Adrenal gland (tissue), 12 donors: ENCODE measurements around the gene BMAL1. TPM values are rescaled to one million over a fixed set of nuclear protein-coding genes. Genes with fewer than 3 reads are reported as not detected.

ENCODE experiments used
- DNase-seq, 7 donors: peaks; one replicate each; pipeline ENCODE4 v3.0.0-alpha.2; 2019 to 2020
- H3K27ac ChIP-seq, 5 donors: fragments of 200-600 bp; sonication (generic) in 4 of 5; 1 replicate in 3 of 5; 2 replicates in 2 of 5; pipeline versions ENCODE4 v1.5.1 to v1.8.0; 2016 to 2020; ENCODE audit warnings: mild to moderate bottlenecking in 1 of 5
- H3K27me3 ChIP-seq: fragments of 200-600 bp; 2 replicates; pipeline ENCODE4 v1.8.0; 2021
- H3K36me3 ChIP-seq, 2 donors: fragments of 200-600 bp; replicated peaks in 1 of 2; 1 replicate in 1 of 2; 2 replicates in 1 of 2; pipeline versions ENCODE4 v1.5.1 to v1.8.0; 2018 to 2022
- H3K4me1 ChIP-seq, 2 donors: fragments of 200-600 bp; replicated peaks in 1 of 2; 1 replicate in 1 of 2; 2 replicates in 1 of 2; pipeline versions ENCODE4 v1.5.1 to v1.8.0; 2018 to 2021
- H3K4me3 ChIP-seq, 4 donors: fragments of 200-600 bp; sonication (generic) in 3 of 4; one replicate each; pipeline ENCODE4 v1.5.1; 2016 to 2018
- H3K9me3 ChIP-seq, 3 donors: fragments of 200-600 bp; sonication (generic) in 1 of 3; replicated peaks in 1 of 3; 1 replicate in 2 of 3; 2 replicates in 1 of 3; pipeline versions ENCODE4 v1.5.1 to v1.8.0; 2016 to 2021
- CTCF ChIP-seq, 6 experiments: fragments of 450-650 bp in 4 of 6; fragments of 200-600 bp in 2 of 6; sonication (generic) in 1 of 6; IDR thresholded peaks; 1 replicate in 5 of 6; 2 replicates in 1 of 6; pipeline versions ENCODE4 v1.5.1 to v1.8.0; 2016 to 2021; ENCODE audit warnings: antibody characterized with exemption in 6 of 6, mild to moderate bottlenecking in 2 of 6, moderate library complexity in 1 of 6
- POLR2A ChIP-seq, 2 donors: fragments of 450-650 bp; IDR thresholded peaks; one replicate each; pipeline ENCODE4 v1.6.1; 2017; ENCODE audit warnings: antibody characterized with exemption in 2 of 2, mild to moderate bottlenecking in 2 of 2, moderate library complexity in 1 of 2
- WGBS, 4 donors: extraction: QIAGEN DNeasy Blood & Tissue Kit in 2 of 4; methylation state at CpG; one replicate each; pipeline versions ENCODE4 v1.1.5 to v1.1.7; 2013 to 2017; 5-methylcytosine and 5-hydroxymethylcytosine counted together
- intact Hi-C, 2 donors: fragments of 100-400 bp; cut with DNase I; formaldehyde crosslinking; loops; one replicate each; pipeline versions ENCODE4 v1.14.1 to v1.15.0; 2022 to 2023
- polyA plus RNA-seq, 3 donors: library from polyadenylated mRNA; stranded (reverse); fragments of 200-250 nt in 2 of 3; fragments of 350-450 nt in 1 of 3; fragmentation: Illumina TruSeq in 1 of 3; extraction: RNeasy Lipid Tissue Mini Kit (QIAGEN cat#74804) in 1 of 3; gene quantifications; one replicate each; pipeline ENCODE4 v1.2.3, GENCODE V29; 2013 to 2014
- total RNA-seq, 9 donors: library from RNA; depleted of rRNA in 4 of 9; stranded (reverse); fragments of >200 nt in 4 of 9; fragments of 120-200 nt in 1 of 9; fragmentation: NEBNext Ultra II Directional in 1 of 9; extraction: Animal tissue kit (Norgen Biotek cat#: 25700) in 1 of 9; gene quantifications; one replicate each; pipeline versions ENCODE4 v1.1.0 to v1.2.4, GENCODE V29; 2013 to 2023
- donor health status: healthy with polysubstance abuse.
- donor health status: Bipolar disorder and iron deficiency.
- donor health status: DM: yes; HTN: yes; CAD: no.
- donor health status: DM: no; HTN: no; CAD: no.
- donor health status: DM: no; HTN: no; CAD: no.
- donor health status: DM: yes; HTN: yes; CAD: no.

Gene BMAL1
- total and polyA plus RNA-seq, 12 donors = 13.9 to 80.3 (median 34.3) TPM

- TF ChIP-seq POLR2A (IDR thresholded peaks at IDR 0.05) (no peak), CTCF (IDR thresholded peaks at IDR 0.05) (no peak)
- Histone ChIP-seq H3K4me3 (no peak overlapping the region), H3K4me1 (no peaks in the 10 kb centered on the region), H3K27ac (no peak overlapping the region), H3K9me3 (no peaks in the 10 kb centered on the region), H3K36me3 (no peaks in the 10 kb centered on the region), H3K27me3 (peaks cover 4% of the 10 kb centered on the region)
- intact Hi-C loops = no loop called here
- DNase-seq = no peak
- WGBS, 4 donors = 91 to 97% (median 93%) methylated on average over 2 of the region's 2 CpGs
These were observed 28.4 kb upstream of the BMAL1 start for GRCh38 chr11:13249177-13249576.

GRCh38 chr11:13249992-13250391, 27.6 kb upstream of the BMAL1 start:
- no peak overlapping the region for H3K4me3 ChIP-seq
- H3K9me3 ChIP-seq = no peaks in the 10 kb centered on the region
- whole genome bisulfite sequencing, 4 donors = 17 to 55% (median 42%) methylated on average over 2 of the region's 2 CpGs
- H3K27ac ChIP-seq = no peak overlapping the region
- no peaks in the 10 kb centered on the region for H3K4me1 ChIP-seq
- intact Hi-C loops = no loop called here
- no peak for DNase-seq
- H3K36me3 ChIP-seq = no peaks in the 10 kb centered on the region
- TF ChIP-seq POLR2A (IDR thresholded peaks at IDR 0.05) = no peak
- TF ChIP-seq CTCF (IDR thresholded peaks at IDR 0.05) = no peak
- H3K27me3 ChIP-seq = peaks cover 3% of the 10 kb centered on the region

- 83 to 92% (median 87%) methylated on average over 2 of the region's 2 CpGs for WGBS, 4 donors
- TF ChIP-seq POLR2A (IDR thresholded peaks at IDR 0.05) (no peak), CTCF (IDR thresholded peaks at IDR 0.05) (no peak)
- Histone ChIP-seq H3K36me3 (no peaks in the 10 kb centered on the region), H3K4me3 (no peak overlapping the region), H3K27me3 (no peaks in the 10 kb centered on the region), H3K27ac (no peak overlapping the region), H3K9me3 (no peaks in the 10 kb centered on the region), H3K4me1 (no peaks in the 10 kb centered on the region)
- intact Hi-C loops = no loop called here
- DNase-seq = no peak
These were observed 25.6 kb upstream of the BMAL1 start for GRCh38 chr11:13251966-13252365.

GRCh38 chr11:13252438-13252837, 25.2 kb upstream of the BMAL1 start:
- Histone ChIP-seq H3K27ac (no peak overlapping the region), H3K36me3 (no peaks in the 10 kb centered on the region), H3K27me3 (no peaks in the 10 kb centered on the region), H3K4me3 (no peak overlapping the region), H3K4me1 (no peaks in the 10 kb centered on the region), H3K9me3 (no peaks in the 10 kb centered on the region)
- TF ChIP-seq POLR2A (IDR thresholded peaks at IDR 0.05) (no peak), CTCF (IDR thresholded peaks at IDR 0.05) (no peak)
- intact Hi-C loops = no loop called here
- no peak for DNase-seq
- whole genome bisulfite sequencing, 4 donors = 80 to 83% (median 82%) methylated on average over 4 of the region's 4 CpGs
